DMS 273 (cell line): ENCODE measurements around the gene HMOX2.
A peak's percentile ranks its signal among the peaks of the same experiment; 100 is the strongest.

Experiments
- DNase-seq: peaks from one replicate; lab custom pipeline; 2025; ENCODE audit not compliant: unreplicated experiment; lab: John Stamatoyannopoulos, UW

The HMOX2 gene

GRCh38 chr16:4500272-4500671 lies 24.1 kb downstream of the HMOX2 start:
- DNase-seq: no peak

GRCh38 chr16:4501071-4501478 lies 24.9 kb downstream of the HMOX2 start:
- no peak for DNase-seq

GRCh38 chr16:4505356-4506147 lies 29.4 kb downstream of the HMOX2 start:
- DNase-seq: no peak

GRCh38 chr16:4506450-4506849 lies 30.3 kb downstream of the HMOX2 start:
- DNase-seq: peak; percentile 85

GRCh38 chr16:4507588-4508345 lies 31.6 kb downstream of the HMOX2 start:
- no peak for DNase-seq

GRCh38 chr16:4508806-4509205 lies 32.6 kb downstream of the HMOX2 start:
- no peak for DNase-seq

- DNase-seq: no peak
These were observed 33.2 kb downstream of the HMOX2 start for GRCh38 chr16:4509420-4509819.

- no peak for DNase-seq
These were observed 33.9 kb downstream of the HMOX2 start for GRCh38 chr16:4510131-4510530.

GRCh38 chr16:4510747-4511426 lies 34.7 kb downstream of the HMOX2 start:
- no peak for DNase-seq

GRCh38 chr16:4511441-4512082 lies 35.4 kb downstream of the HMOX2 start:
- peak; percentile 91 for DNase-seq

GRCh38 chr16:4512473-4512872 lies 36.3 kb downstream of the HMOX2 start:
- no peak for DNase-seq

GRCh38 chr16:4513086-4513860 lies 37.1 kb downstream of the HMOX2 start:
- DNase-seq: no peak

GRCh38 chr16:4513881-4514280 lies 37.7 kb downstream of the HMOX2 start:
- no peak for DNase-seq

GRCh38 chr16:4514606-4515005 lies 38.4 kb downstream of the HMOX2 start:
- no peak for DNase-seq

GRCh38 chr16:4515611-4516233 lies 39.5 kb downstream of the HMOX2 start:
- no peak for DNase-seq

- DNase-seq: peak; percentile 78
These were observed 41.8 kb downstream of the HMOX2 start for GRCh38 chr16:4517812-4518680.

- DNase-seq: peak; percentile 39
These were observed 43.3 kb downstream of the HMOX2 start for GRCh38 chr16:4519274-4520058.

- no peak for DNase-seq
These were observed 44.7 kb downstream of the HMOX2 start for GRCh38 chr16:4520913-4521312.
